Measurements from ENCODE around the gene SELPLG.
"Not testable (repeated sequence)": the region's sequence is repeated elsewhere in the genome, so short reads cannot be mapped to it uniquely, and the experiment has no call there.

Gene SELPLG

GRCh38 chr12:108594960-108595710, 38.6 kb downstream of the SELPLG start:
- Histone ChIP-seq H2AFZ (no peak overlapping the region), H3K36me3 (ENCODE audit: control insufficient read depth, insufficient read depth, low read length) (no peaks in the 10 kb centered on the region), H3K9me3 (ENCODE audit: control insufficient read depth, low read length) (no peaks in the 10 kb centered on the region), H3K4me3 (ENCODE audit: low read depth, low read length) (no peak overlapping the region), H3K4me1 (no peaks in the 10 kb centered on the region), H3K4me2 (ENCODE audit: low read length) (no peak overlapping the region), H3K27me3 (ENCODE audit: control insufficient read depth, insufficient read depth, low read length) (no peaks in the 10 kb centered on the region), H3K9ac (no peak overlapping the region), H3K27ac (no peak overlapping the region), H3K79me2 (no peaks in the 10 kb centered on the region)
- no peak for TF ChIP-seq CTCF (IDR thresholded peaks at IDR 0.05)

GRCh38 chr12:108594323-108594903, 39.3 kb downstream of the SELPLG start:
- no peaks in the 10 kb centered on the region for H3K27me3 ChIP-seq (ENCODE audit: control insufficient read depth, insufficient read depth, low read length)
- no peaks in the 10 kb centered on the region for H3K36me3 ChIP-seq (ENCODE audit: control insufficient read depth, insufficient read depth, low read length)
- H3K4me1 ChIP-seq: no peaks in the 10 kb centered on the region
- no peak overlapping the region for H2AFZ ChIP-seq
- TF ChIP-seq CTCF (IDR thresholded peaks at IDR 0.05): no peak
- no peaks in the 10 kb centered on the region for H3K9me3 ChIP-seq (ENCODE audit: control insufficient read depth, low read length)
- no peak overlapping the region for H3K4me3 ChIP-seq (ENCODE audit: low read depth, low read length)
- no peak overlapping the region for H3K9ac ChIP-seq
- H3K27ac ChIP-seq: no peak overlapping the region
- H3K79me2 ChIP-seq: no peaks in the 10 kb centered on the region
- no peak overlapping the region for H3K4me2 ChIP-seq (ENCODE audit: low read length)

GRCh38 chr12:108592033-108592909, 41.4 kb downstream of the SELPLG start:
- no peaks in the 10 kb centered on the region for H3K9me3 ChIP-seq (ENCODE audit: control insufficient read depth, low read length)
- no peaks in the 10 kb centered on the region for H3K79me2 ChIP-seq
- no peaks in the 10 kb centered on the region for H3K27me3 ChIP-seq (ENCODE audit: control insufficient read depth, insufficient read depth, low read length)
- H3K27ac ChIP-seq: no peak overlapping the region
- H3K4me2 ChIP-seq (ENCODE audit: low read length): no peak overlapping the region
- no peak for TF ChIP-seq CTCF (IDR thresholded peaks at IDR 0.05)
- H3K4me1 ChIP-seq: no peaks in the 10 kb centered on the region
- H3K36me3 ChIP-seq (ENCODE audit: control insufficient read depth, insufficient read depth, low read length): no peaks in the 10 kb centered on the region
- H2AFZ ChIP-seq: no peak overlapping the region
- H3K4me3 ChIP-seq (ENCODE audit: low read depth, low read length): no peak overlapping the region
- no peak overlapping the region for H3K9ac ChIP-seq

- Histone ChIP-seq H3K36me3 (ENCODE audit: control insufficient read depth, insufficient read depth, low read length) (no peaks in the 10 kb centered on the region), H3K27me3 (ENCODE audit: control insufficient read depth, insufficient read depth, low read length) (no peaks in the 10 kb centered on the region), H3K27ac (no peak overlapping the region), H3K4me3 (ENCODE audit: low read depth, low read length) (no peak overlapping the region), H3K9me3 (ENCODE audit: control insufficient read depth, low read length) (no peaks in the 10 kb centered on the region), H3K79me2 (no peaks in the 10 kb centered on the region), H2AFZ (no peak overlapping the region), H3K4me2 (ENCODE audit: low read length) (no peak overlapping the region), H3K4me1 (no peaks in the 10 kb centered on the region), H3K9ac (no peak overlapping the region)
- TF ChIP-seq CTCF (IDR thresholded peaks at IDR 0.05): no peak
Measured at GRCh38 chr12:108591267-108591980, 42.3 kb downstream of the SELPLG start.

- not testable (repeated sequence) for H3K4me2 ChIP-seq (ENCODE audit: low read length); H3K27me3 ChIP-seq (ENCODE audit: control insufficient read depth, insufficient read depth, low read length); H3K79me2 ChIP-seq
Measured at GRCh38 chr12:108590463-108590862, 43.2 kb downstream of the SELPLG start.

More at GRCh38 chr12:108590463-108590862, 43.2 kb downstream of the SELPLG start:
- not testable (repeated sequence) for H3K4me3 ChIP-seq (ENCODE audit: low read depth, low read length); H3K4me1 ChIP-seq; H3K9me3 ChIP-seq (ENCODE audit: control insufficient read depth, low read length); H3K9ac ChIP-seq; H3K27ac ChIP-seq; H2AFZ ChIP-seq; H3K36me3 ChIP-seq (ENCODE audit: control insufficient read depth, insufficient read depth, low read length)
